Gastrocnemius medialis (tissue), 4 donors: ENCODE results near the gene PEX16. TPM values are rescaled to one million over a fixed set of nuclear protein-coding genes. Genes with fewer than 3 reads are reported as not detected.
A peak's percentile ranks its signal among the peaks of the same experiment; 100 is the strongest.

ENCODE experiments used
- ATAC-seq, 2 donors: fragments of 150-250 bp; one replicate each; pipeline ENCODE4 v1.9.1; 2016
- DNase-seq, 2 donors: peaks; one replicate each; pipeline ENCODE4 v3.0.0-alpha.2; 2019
- H3K27ac ChIP-seq, 4 donors: fragments of 200-600 bp; sonication (generic); 1 replicate in 1 of 4; 2 replicates in 3 of 4; pipeline ENCODE4 v1.5.1; 2016 to 2018; ENCODE audit warnings: mild to moderate bottlenecking in 2 of 4, moderate library complexity in 1 of 4
- H3K27me3 ChIP-seq, 3 donors: fragments of 200-600 bp; sonication (generic) in 2 of 3; 1 replicate in 1 of 3; 2 replicates in 2 of 3; pipeline versions ENCODE4 v1.5.1 to v1.6.0; 2016 to 2019; ENCODE audit warnings: mild to moderate bottlenecking in 1 of 3, moderate library complexity in 1 of 3
- H3K36me3 ChIP-seq, 2 donors: fragments of 200-600 bp; sonication (generic) in 1 of 2; one replicate each; pipeline ENCODE4 v1.5.1; 2017 to 2018
- H3K4me1 ChIP-seq, 2 donors: fragments of 200-600 bp; sonication (generic) in 1 of 2; one replicate each; pipeline ENCODE4 v1.5.1; 2016 to 2017; ENCODE audit warnings: mild to moderate bottlenecking in 2 of 2
- H3K4me3 ChIP-seq, 4 donors: fragments of 200-600 bp; sonication (generic) in 3 of 4; 1 replicate in 1 of 4; 2 replicates in 3 of 4; pipeline ENCODE4 v1.5.1; 2016 to 2019; ENCODE audit warnings: mild to moderate bottlenecking in 2 of 4
- H3K9me3 ChIP-seq, 3 donors: fragments of 200-600 bp; sonication (generic) in 2 of 3; 1 replicate in 1 of 3; 2 replicates in 2 of 3; pipeline ENCODE4 v1.5.1; 2016 to 2019
- POLR2A ChIP-seq, 2 donors: fragments of 450-650 bp; IDR thresholded peaks; one replicate each; pipeline ENCODE4 v1.6.1; 2017; ENCODE audit warnings: antibody characterized with exemption in 2 of 2, mild to moderate bottlenecking in 2 of 2, moderate library complexity in 2 of 2
- in situ Hi-C, 4 donors: fragments of 200-750 bp; cut with MboI; loops; one replicate each; pipeline versions ENCODE4 v1.15.0 to v1.8.0; 2017; ENCODE audit warnings: low sequenced_read_pairs in 4 of 4
- intact Hi-C: fragments of 100-400 bp; cut with DNase I; formaldehyde crosslinking; loops from one replicate; pipeline ENCODE4 v1.15.1; 2023; ENCODE audit warnings: low total_unique reads
- total RNA-seq, 4 donors: library from RNA; depleted of rRNA; stranded (reverse); fragments of >200 nt; gene quantifications; one replicate each; pipeline versions ENCODE4 v1.1.0 to v1.2.3, GENCODE V29; 2016
- TF ChIP-seq, protein P1 (sequence below), 5 experiments: fragments of 450-650 bp in 3 of 5; fragments of 200-600 bp in 2 of 5; sonication (generic) in 2 of 5; IDR thresholded peaks in 4 of 5; conservative IDR thresholded peaks in 1 of 5; 1 replicate in 4 of 5; 2 replicates in 1 of 5; pipeline ENCODE4 v1.5.1; 2016 to 2019; ENCODE audit warnings: antibody characterized with exemption in 5 of 5, mild to moderate bottlenecking in 3 of 5, moderate library complexity in 3 of 5

PEX16 gene
- total RNA-seq, 4 donors from 2014 or later, result 18.5 to 27.2 (median 20.5) TPM

- in situ Hi-C loops (no loop called here), intact Hi-C loops (no loop called here)
- H3K27ac ChIP-seq, result peak overlapping the region in 1 of 4 donors; percentile 41
- no peak overlapping the region for H3K4me3 ChIP-seq
- TF ChIP-seq, protein P1, sequence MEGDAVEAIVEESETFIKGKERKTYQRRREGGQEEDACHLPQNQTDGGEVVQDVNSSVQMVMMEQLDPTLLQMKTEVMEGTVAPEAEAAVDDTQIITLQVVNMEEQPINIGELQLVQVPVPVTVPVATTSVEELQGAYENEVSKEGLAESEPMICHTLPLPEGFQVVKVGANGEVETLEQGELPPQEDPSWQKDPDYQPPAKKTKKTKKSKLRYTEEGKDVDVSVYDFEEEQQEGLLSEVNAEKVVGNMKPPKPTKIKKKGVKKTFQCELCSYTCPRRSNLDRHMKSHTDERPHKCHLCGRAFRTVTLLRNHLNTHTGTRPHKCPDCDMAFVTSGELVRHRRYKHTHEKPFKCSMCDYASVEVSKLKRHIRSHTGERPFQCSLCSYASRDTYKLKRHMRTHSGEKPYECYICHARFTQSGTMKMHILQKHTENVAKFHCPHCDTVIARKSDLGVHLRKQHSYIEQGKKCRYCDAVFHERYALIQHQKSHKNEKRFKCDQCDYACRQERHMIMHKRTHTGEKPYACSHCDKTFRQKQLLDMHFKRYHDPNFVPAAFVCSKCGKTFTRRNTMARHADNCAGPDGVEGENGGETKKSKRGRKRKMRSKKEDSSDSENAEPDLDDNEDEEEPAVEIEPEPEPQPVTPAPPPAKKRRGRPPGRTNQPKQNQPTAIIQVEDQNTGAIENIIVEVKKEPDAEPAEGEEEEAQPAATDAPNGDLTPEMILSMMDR (IDR thresholded peaks at IDR 0.05 in 4 of 5, conservative IDR thresholded peaks at IDR 0.05 in 1 of 5), result no peak
- no peak for TF ChIP-seq POLR2A (IDR thresholded peaks at IDR 0.05)
- H3K9me3 ChIP-seq, result no peaks in the 10 kb centered on the region
- no peak for ATAC-seq
- peaks cover 3 to 16% of the 10 kb centered on the region in 2 donors for H3K4me1 ChIP-seq
- DNase-seq, result no peak
- peaks cover 0 to 44% of the 10 kb centered on the region in 2 donors for H3K36me3 ChIP-seq
- H3K27me3 ChIP-seq, result no peaks in the 10 kb centered on the region
These were observed 36.7 kb downstream of the PEX16 start for GRCh38 chr11:45880772-45881570.

- DNase-seq (no peak), ATAC-seq (peak; percentile 45 to 59)
- no peaks in the 10 kb centered on the region for H3K27me3 ChIP-seq
- intact Hi-C loops, result no loop called here
- no peaks in the 10 kb centered on the region for H3K9me3 ChIP-seq
- TF ChIP-seq, protein P1 (IDR thresholded peaks at IDR 0.05 in 4 of 5, conservative IDR thresholded peaks at IDR 0.05 in 1 of 5), result no peak
- no peak for TF ChIP-seq POLR2A (IDR thresholded peaks at IDR 0.05)
- no peak overlapping the region for H3K4me3 ChIP-seq
- H3K36me3 ChIP-seq, result peaks cover 0 to 52% of the 10 kb centered on the region in 2 donors
- H3K4me1 ChIP-seq, result peaks cover 0 to 16% of the 10 kb centered on the region in 2 donors
- in situ Hi-C loops, result no loop called here
- peak overlapping the region in 3 of 4 donors; percentile 12 to 65 (median 44) for H3K27ac ChIP-seq
These were observed 37.6 kb downstream of the PEX16 start for GRCh38 chr11:45879803-45880686.

GRCh38 chr11:45877845-45878244 is 39.8 kb downstream of the PEX16 start:
- Histone ChIP-seq H3K27ac (no peak overlapping the region), H3K9me3 (no peaks in the 10 kb centered on the region), H3K36me3 (peaks cover 0 to 74% of the 10 kb centered on the region in 2 donors), H3K4me3 (no peak overlapping the region), H3K27me3 (no peaks in the 10 kb centered on the region), H3K4me1 (peaks cover 0 to 16% of the 10 kb centered on the region in 2 donors)
- ATAC-seq (no peak), DNase-seq (no peak)
- TF ChIP-seq, protein P1 (IDR thresholded peaks at IDR 0.05 in 4 of 5, conservative IDR thresholded peaks at IDR 0.05 in 1 of 5), result no peak
- no peak for TF ChIP-seq POLR2A (IDR thresholded peaks at IDR 0.05)
- in situ Hi-C loops, result no loop called here
- intact Hi-C loops, result no loop called here

DNA sequence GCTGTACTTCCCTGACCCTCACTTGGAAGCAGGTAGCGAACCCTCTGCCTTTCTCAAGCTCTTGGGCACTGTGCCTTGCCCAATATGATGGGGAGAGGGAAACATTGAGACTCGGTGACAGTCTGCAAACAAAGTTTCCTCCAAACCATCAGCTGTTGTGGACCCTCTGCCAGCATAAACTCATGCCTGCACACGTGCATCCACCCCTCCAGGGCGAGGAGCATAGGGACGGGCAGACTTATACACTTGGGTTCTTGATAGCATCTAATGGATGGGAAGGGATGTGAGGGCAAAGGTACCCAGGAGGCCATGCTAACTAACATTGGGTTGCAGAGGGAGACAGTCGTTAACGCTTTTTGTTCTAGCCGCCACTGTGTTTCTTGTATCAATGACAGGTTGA is 40.5 kb downstream of the PEX16 start:
- Histone ChIP-seq H3K27ac (no peak overlapping the region), H3K4me1 (peaks cover 0 to 16% of the 10 kb centered on the region in 2 donors), H3K9me3 (no peaks in the 10 kb centered on the region), H3K36me3 (peaks cover 0 to 80% of the 10 kb centered on the region in 2 donors), H3K4me3 (no peak overlapping the region), H3K27me3 (no peaks in the 10 kb centered on the region)
- intact Hi-C loops, result no loop called here
- ATAC-seq (no peak), DNase-seq (no peak)
- TF ChIP-seq, protein P1 (IDR thresholded peaks at IDR 0.05 in 4 of 5, conservative IDR thresholded peaks at IDR 0.05 in 1 of 5), result no peak
- in situ Hi-C loops, result no loop called here
